ENCODE data around the gene MARCHF2. TPM values are rescaled to one million over a fixed set of nuclear protein-coding genes. Genes with fewer than 3 reads are reported as not detected.

Gene MARCHF2
- total and polyA plus RNA-seq, 9 of the 15 experiments (the other 6 are each of a cell fraction or from before 2014, with no cell fraction given): 0.39 to 6.4 (median 2.2) TPM

GRCh38 chr19:8445488-8446001 is 32.4 kb downstream of the MARCHF2 start (continued):
- TF ChIP-seq, protein P1, sequence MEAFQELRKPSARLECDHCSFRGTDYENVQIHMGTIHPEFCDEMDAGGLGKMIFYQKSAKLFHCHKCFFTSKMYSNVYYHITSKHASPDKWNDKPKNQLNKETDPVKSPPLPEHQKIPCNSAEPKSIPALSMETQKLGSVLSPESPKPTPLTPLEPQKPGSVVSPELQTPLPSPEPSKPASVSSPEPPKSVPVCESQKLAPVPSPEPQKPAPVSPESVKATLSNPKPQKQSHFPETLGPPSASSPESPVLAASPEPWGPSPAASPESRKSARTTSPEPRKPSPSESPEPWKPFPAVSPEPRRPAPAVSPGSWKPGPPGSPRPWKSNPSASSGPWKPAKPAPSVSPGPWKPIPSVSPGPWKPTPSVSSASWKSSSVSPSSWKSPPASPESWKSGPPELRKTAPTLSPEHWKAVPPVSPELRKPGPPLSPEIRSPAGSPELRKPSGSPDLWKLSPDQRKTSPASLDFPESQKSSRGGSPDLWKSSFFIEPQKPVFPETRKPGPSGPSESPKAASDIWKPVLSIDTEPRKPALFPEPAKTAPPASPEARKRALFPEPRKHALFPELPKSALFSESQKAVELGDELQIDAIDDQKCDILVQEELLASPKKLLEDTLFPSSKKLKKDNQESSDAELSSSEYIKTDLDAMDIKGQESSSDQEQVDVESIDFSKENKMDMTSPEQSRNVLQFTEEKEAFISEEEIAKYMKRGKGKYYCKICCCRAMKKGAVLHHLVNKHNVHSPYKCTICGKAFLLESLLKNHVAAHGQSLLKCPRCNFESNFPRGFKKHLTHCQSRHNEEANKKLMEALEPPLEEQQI (IDR thresholded peaks at IDR 0.05): no peak
- TF ChIP-seq ZC3H4 (CRISPR knock-in tag; IDR thresholded peaks at IDR 0.05; ENCODE audit: borderline replicate concordance) (no peak), NCOA4 (IDR thresholded peaks at IDR 0.05; ENCODE audit: partially characterized antibody) (no peak), U2AF2 (optimal IDR thresholded peaks at IDR 0.05; ENCODE audit: low read depth, low read length) (no peak), ZEB2 (IDR thresholded peaks at IDR 0.05) (no peak), NR2C1 (IDR thresholded peaks at IDR 0.05) (no peak), NR2C1 (tag; IDR thresholded peaks at IDR 0.05) (no peak), ILF3 (IDR thresholded peaks at IDR 0.05; ENCODE audit: borderline replicate concordance) (no peak), MAZ (CRISPR knock-in tag; conservative IDR thresholded peaks at IDR 0.05 in 1 of 2, IDR thresholded peaks at IDR 0.05 in 1 of 2) (peak in 1 of 2 experiments; percentile 33; a peak in 1 of 4 replicates), MAFG (tag; conservative IDR thresholded peaks at IDR 0.05) (no peak), CBFA2T3 (IDR thresholded peaks at IDR 0.05) (no peak), ZKSCAN3 (CRISPR knock-in tag; IDR thresholded peaks at IDR 0.05) (no peak), ZNF253 (CRISPR knock-in tag; conservative IDR thresholded peaks at IDR 0.05) (no peak), ELF4 (CRISPR knock-in tag; IDR thresholded peaks at IDR 0.05) (no peak), SREBF2 (CRISPR knock-in tag; IDR thresholded peaks at IDR 0.05) (no peak), ZNF324 (CRISPR knock-in tag; IDR thresholded peaks at IDR 0.05) (no peak), PHF21A (IDR thresholded peaks at IDR 0.05; ENCODE audit: borderline replicate concordance, low read depth) (no peak), PTRF (tag; IDR thresholded peaks at IDR 0.05) (no peak), KLF6 (CRISPR knock-in tag; IDR thresholded peaks at IDR 0.05; ENCODE audit: borderline replicate concordance) (no peak)
- TF ChIP-seq, protein P2, sequence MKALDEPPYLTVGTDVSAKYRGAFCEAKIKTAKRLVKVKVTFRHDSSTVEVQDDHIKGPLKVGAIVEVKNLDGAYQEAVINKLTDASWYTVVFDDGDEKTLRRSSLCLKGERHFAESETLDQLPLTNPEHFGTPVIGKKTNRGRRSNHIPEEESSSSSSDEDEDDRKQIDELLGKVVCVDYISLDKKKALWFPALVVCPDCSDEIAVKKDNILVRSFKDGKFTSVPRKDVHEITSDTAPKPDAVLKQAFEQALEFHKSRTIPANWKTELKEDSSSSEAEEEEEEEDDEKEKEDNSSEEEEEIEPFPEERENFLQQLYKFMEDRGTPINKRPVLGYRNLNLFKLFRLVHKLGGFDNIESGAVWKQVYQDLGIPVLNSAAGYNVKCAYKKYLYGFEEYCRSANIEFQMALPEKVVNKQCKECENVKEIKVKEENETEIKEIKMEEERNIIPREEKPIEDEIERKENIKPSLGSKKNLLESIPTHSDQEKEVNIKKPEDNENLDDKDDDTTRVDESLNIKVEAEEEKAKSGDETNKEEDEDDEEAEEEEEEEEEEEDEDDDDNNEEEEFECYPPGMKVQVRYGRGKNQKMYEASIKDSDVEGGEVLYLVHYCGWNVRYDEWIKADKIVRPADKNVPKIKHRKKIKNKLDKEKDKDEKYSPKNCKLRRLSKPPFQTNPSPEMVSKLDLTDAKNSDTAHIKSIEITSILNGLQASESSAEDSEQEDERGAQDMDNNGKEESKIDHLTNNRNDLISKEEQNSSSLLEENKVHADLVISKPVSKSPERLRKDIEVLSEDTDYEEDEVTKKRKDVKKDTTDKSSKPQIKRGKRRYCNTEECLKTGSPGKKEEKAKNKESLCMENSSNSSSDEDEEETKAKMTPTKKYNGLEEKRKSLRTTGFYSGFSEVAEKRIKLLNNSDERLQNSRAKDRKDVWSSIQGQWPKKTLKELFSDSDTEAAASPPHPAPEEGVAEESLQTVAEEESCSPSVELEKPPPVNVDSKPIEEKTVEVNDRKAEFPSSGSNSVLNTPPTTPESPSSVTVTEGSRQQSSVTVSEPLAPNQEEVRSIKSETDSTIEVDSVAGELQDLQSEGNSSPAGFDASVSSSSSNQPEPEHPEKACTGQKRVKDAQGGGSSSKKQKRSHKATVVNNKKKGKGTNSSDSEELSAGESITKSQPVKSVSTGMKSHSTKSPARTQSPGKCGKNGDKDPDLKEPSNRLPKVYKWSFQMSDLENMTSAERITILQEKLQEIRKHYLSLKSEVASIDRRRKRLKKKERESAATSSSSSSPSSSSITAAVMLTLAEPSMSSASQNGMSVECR (CRISPR knock-in tag; IDR thresholded peaks at IDR 0.05): peak; percentile 70
- TF ChIP-seq, protein P3, sequence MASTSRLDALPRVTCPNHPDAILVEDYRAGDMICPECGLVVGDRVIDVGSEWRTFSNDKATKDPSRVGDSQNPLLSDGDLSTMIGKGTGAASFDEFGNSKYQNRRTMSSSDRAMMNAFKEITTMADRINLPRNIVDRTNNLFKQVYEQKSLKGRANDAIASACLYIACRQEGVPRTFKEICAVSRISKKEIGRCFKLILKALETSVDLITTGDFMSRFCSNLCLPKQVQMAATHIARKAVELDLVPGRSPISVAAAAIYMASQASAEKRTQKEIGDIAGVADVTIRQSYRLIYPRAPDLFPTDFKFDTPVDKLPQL (IDR thresholded peaks at IDR 0.05; ENCODE audit: extremely low read depth, insufficient read length): no peak
- TF ChIP-seq, protein P4, sequence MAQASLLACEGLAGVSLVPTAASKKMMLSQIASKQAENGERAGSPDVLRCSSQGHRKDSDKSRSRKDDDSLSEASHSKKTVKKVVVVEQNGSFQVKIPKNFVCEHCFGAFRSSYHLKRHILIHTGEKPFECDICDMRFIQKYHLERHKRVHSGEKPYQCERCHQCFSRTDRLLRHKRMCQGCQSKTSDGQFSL (CRISPR knock-in tag; IDR thresholded peaks at IDR 0.05): no peak
- TF ChIP-seq, protein P4 (tag; IDR thresholded peaks at IDR 0.05): peak in 1 of 2 experiments; percentile 54; a peak in 1 of 4 replicates
